NCI-H2227 treated with DMSO at 0.1 percent for 48 hours (cell line): ENCODE data around the gene PRSS50.
"Not testable (repeated sequence)": the region's sequence is repeated elsewhere in the genome, so short reads cannot be mapped to it uniquely, and the experiment has no call there.

Source experiments
- DNase-seq: peaks from one replicate; lab custom pipeline; 2025; lab: John Stamatoyannopoulos, UW

PRSS50 gene

GRCh38 chr3:46717447-46718231 is at the start of gene PRSS50:
Gene PRSS50, minus strand, starts transcription at chr3:46717869. Its CDS starts 45 bp downstream, at chr3:46717824.
- DNase-seq = no peak

GRCh38 chr3:46764206-46764605 is 46.5 kb upstream of the PRSS50 start:
- no peak for DNase-seq

GRCh38 chr3:46763178-46763577 is 45.5 kb upstream of the PRSS50 start:
- DNase-seq = no peak

- DNase-seq = no peak
These were observed 41.8 kb upstream of the PRSS50 start for GRCh38 chr3:46759239-46760167.

- no peak for DNase-seq
These were observed 39.0 kb upstream of the PRSS50 start for GRCh38 chr3:46756642-46757041.

GRCh38 chr3:46755646-46756045 is 38.0 kb upstream of the PRSS50 start:
- no peak for DNase-seq

- DNase-seq = not testable (repeated sequence)
These were observed 35.5 kb upstream of the PRSS50 start for GRCh38 chr3:46753127-46753526.

GRCh38 chr3:46750555-46751038 is 32.9 kb upstream of the PRSS50 start:
- DNase-seq = no peak

GRCh38 chr3:46749129-46749528 is 31.5 kb upstream of the PRSS50 start:
- no peak for DNase-seq

- no peak for DNase-seq
These were observed 30.5 kb upstream of the PRSS50 start for GRCh38 chr3:46748170-46748569.

- no peak for DNase-seq
These were observed 29.0 kb upstream of the PRSS50 start for GRCh38 chr3:46746711-46747110.

GRCh38 chr3:46742992-46743585 is 25.4 kb upstream of the PRSS50 start:
- DNase-seq = no peak

- DNase-seq = not testable (repeated sequence)
These were observed 21.9 kb upstream of the PRSS50 start for GRCh38 chr3:46739565-46739964.

- no peak for DNase-seq
These were observed 19.7 kb upstream of the PRSS50 start for GRCh38 chr3:46737329-46737731.

- no peak for DNase-seq
These were observed 18.6 kb upstream of the PRSS50 start for GRCh38 chr3:46736006-46736872.

- no peak for DNase-seq
These were observed 17.1 kb upstream of the PRSS50 start for GRCh38 chr3:46734773-46735172.

- no peak for DNase-seq
These were observed 15.5 kb upstream of the PRSS50 start for GRCh38 chr3:46733026-46733800.

GRCh38 chr3:46731795-46732194 is 14.1 kb upstream of the PRSS50 start:
- no peak for DNase-seq

- no peak for DNase-seq
These were observed 13.2 kb upstream of the PRSS50 start for GRCh38 chr3:46730819-46731218.

- DNase-seq = no peak
These were observed 11.4 kb upstream of the PRSS50 start for GRCh38 chr3:46729038-46729437.
